GM23338 (cell line): ENCODE results near the gene NKD1. TPM values are rescaled to one million over a fixed set of nuclear protein-coding genes. Genes with fewer than 3 reads are reported as not detected.

ENCODE experiments used
- ATAC-seq: fragments of 200-7000 bp; cut with Tn5 transposase; 3 replicates; pipeline ENCODE4 v1.9.1; 2020
- DNase-seq: peaks from one replicate; pipeline ENCODE4 v3.0.0-alpha.2; 2015; ENCODE audit warnings: low spot score
- H2AFZ ChIP-seq: fragments of 200-600 bp; sonication (generic); 2 replicates; pipeline ENCODE4 v1.8.0; 2016; ENCODE audit warnings: antibody characterized with exemption, mild to moderate bottlenecking, moderate library complexity
- H3F3A ChIP-seq: fragments of 200-600 bp; sonication (generic); replicated peaks from 2 replicates; pipeline ENCODE4 v1.8.0; 2017; ENCODE audit warnings: antibody characterized with exemption, mixed run types, low read depth
- H3K27ac ChIP-seq: fragments of 200-600 bp; sonication (generic); 2 replicates; pipeline ENCODE4 v1.6.1; 2016; ENCODE audit warnings: low read depth
- H3K27me3 ChIP-seq: fragments of 200-600 bp; sonication (generic); 2 replicates; pipeline ENCODE4 v1.8.0; 2016; ENCODE audit warnings: mild to moderate bottlenecking, mixed run types, moderate library complexity; ENCODE audit not compliant: insufficient read depth
- H3K36me3 ChIP-seq: fragments of 200-600 bp; sonication (generic); 2 replicates; pipeline ENCODE4 v1.8.0; 2016; ENCODE audit warnings: mild to moderate bottlenecking; ENCODE audit not compliant: insufficient read depth
- H3K4me1 ChIP-seq: fragments of 200-600 bp; sonication (generic); 2 replicates; pipeline ENCODE4 v1.8.0; 2016; ENCODE audit warnings: mild to moderate bottlenecking, moderate library complexity; ENCODE audit not compliant: insufficient read depth
- H3K4me2 ChIP-seq: fragments of 200-600 bp; sonication (generic); 2 replicates; pipeline ENCODE4 v1.7.1; 2017; ENCODE audit warnings: mixed run types
- H3K4me3 ChIP-seq: fragments of 200-600 bp; sonication (generic); 2 replicates; pipeline ENCODE4 v1.6.1; 2016; ENCODE audit warnings: mixed run types
- H3K79me2 ChIP-seq: fragments of 200-600 bp; sonication (generic); replicated peaks from 2 replicates; pipeline ENCODE4 v1.8.0; 2017; ENCODE audit warnings: mild to moderate bottlenecking; ENCODE audit not compliant: insufficient read depth
- H3K9me2 ChIP-seq: fragments of 200-600 bp; sonication (generic); 2 replicates; pipeline ENCODE4 v1.8.0; 2017; ENCODE audit not compliant: insufficient read depth
- H4K20me1 ChIP-seq: fragments of 200-600 bp; sonication (generic); replicated peaks from 2 replicates; pipeline ENCODE4 v1.8.0; 2017; ENCODE audit warnings: mild to moderate bottlenecking; ENCODE audit not compliant: insufficient read depth
- H3K27ac Mint-ChIP-seq: 2 replicates; pipeline ENCODE4 v1.8.0; 2020; ENCODE audit warnings: inconsistent platforms, mild to moderate bottlenecking, moderate library complexity, mixed read lengths
- H3K27me3 Mint-ChIP-seq: 3 replicates; pipeline ENCODE4 v1.8.0; 2022; ENCODE audit warnings: low read depth, mild to moderate bottlenecking, moderate library complexity, mixed read lengths, inconsistent platforms; ENCODE audit not compliant: insufficient read depth, poor library complexity
- H3K36me3 Mint-ChIP-seq: 3 replicates; pipeline ENCODE4 v1.8.0; 2021; ENCODE audit warnings: low read depth, mild to moderate bottlenecking, inconsistent platforms, moderate library complexity, mixed read lengths
- H3K4me1 Mint-ChIP-seq: 3 replicates; pipeline ENCODE4 v1.8.0; 2020; ENCODE audit warnings: mild to moderate bottlenecking, inconsistent platforms, mixed read lengths
- H3K4me3 Mint-ChIP-seq: 3 replicates; pipeline ENCODE4 v1.8.0; 2021; ENCODE audit warnings: moderate library complexity, mild to moderate bottlenecking, inconsistent platforms, mixed read lengths
- H3K9me3 Mint-ChIP-seq: 3 replicates; pipeline ENCODE4 v1.8.0; 2020; ENCODE audit warnings: moderate library complexity, mild to moderate bottlenecking, inconsistent platforms, mixed read lengths
- CREB1 ChIP-seq: fragments of 250-450 bp; sonication (Bioruptor Pico); IDR thresholded peaks from 2 replicates; pipeline ENCODE4 v1.5.0; 2020; ENCODE audit warnings: low read depth, mild to moderate bottlenecking, moderate library complexity
- CTCF ChIP-seq, 2 experiments: fragments of 200-600 bp in 1 of 2; sonication (generic) in 1 of 2; conservative IDR thresholded peaks; 2 replicates each; pipeline versions ENCODE4 v1.5.1 to v1.6.1; 2016 to 2017; ENCODE audit warnings: antibody characterized with exemption in 2 of 2, low read depth in 2 of 2, mild to moderate bottlenecking in 2 of 2, moderate library complexity in 1 of 2
- ETS1 ChIP-seq: IDR thresholded peaks from 2 replicates; pipeline ENCODE4 v1.6.1; 2016; ENCODE audit warnings: antibody characterized with exemption
- EZH2 ChIP-seq: fragments of 200-600 bp; sonication (generic); IDR thresholded peaks from one replicate; pipeline ENCODE4 v1.8.0; 2017; ENCODE audit warnings: antibody characterized with exemption, mild to moderate bottlenecking, low read depth; ENCODE audit not compliant: unreplicated experiment
- EZH2phosphoT487 ChIP-seq: fragments of 200-600 bp; sonication (generic); IDR thresholded peaks from one replicate; pipeline ENCODE4 v1.8.1; 2018; ENCODE audit warnings: antibody characterized with exemption; ENCODE audit not compliant: unreplicated experiment
- JUNB ChIP-seq: IDR thresholded peaks from one replicate; pipeline ENCODE4 v1.6.1; 2016; ENCODE audit warnings: antibody characterized with exemption; ENCODE audit not compliant: unreplicated experiment
- NANOG ChIP-seq: IDR thresholded peaks from 2 replicates; pipeline ENCODE4 v1.6.1; 2016; ENCODE audit warnings: antibody characterized with exemption, borderline replicate concordance
- POLR2AphosphoS5 ChIP-seq: IDR thresholded peaks from 2 replicates; pipeline ENCODE4 v1.6.1; 2016; ENCODE audit warnings: antibody characterized with exemption, low read depth
- REST ChIP-seq: IDR thresholded peaks from one replicate; pipeline ENCODE4 v1.6.1; 2018; ENCODE audit warnings: antibody characterized with exemption; ENCODE audit not compliant: unreplicated experiment
- STAT1 ChIP-seq: IDR thresholded peaks from one replicate; pipeline ENCODE4 v1.6.1; 2016; ENCODE audit warnings: antibody characterized with exemption; ENCODE audit not compliant: unreplicated experiment
- ZNF114 ChIP-seq: fragments of 250-450 bp; sonication (Bioruptor Pico); IDR thresholded peaks from 2 replicates; pipeline ENCODE4 v1.5.0; 2020; ENCODE audit warnings: mild to moderate bottlenecking, moderate library complexity
- ZNF331 ChIP-seq: fragments of 250-450 bp; sonication (Bioruptor Pico); IDR thresholded peaks from 2 replicates; pipeline ENCODE4 v1.5.0; 2020; ENCODE audit warnings: low read depth, mild to moderate bottlenecking, moderate library complexity
- ZNF462 ChIP-seq: fragments of 250-450 bp; sonication (Bioruptor Pico); IDR thresholded peaks from 2 replicates; pipeline ENCODE4 v1.5.0; 2020; ENCODE audit warnings: mild to moderate bottlenecking, moderate library complexity
- polyA plus RNA-seq: library from polyadenylated mRNA; unstranded; fragments of >200 nt; fragmentation: Nextera tagmentation; extraction: Ambion mirVana; gene quantifications from 2 replicates; pipeline ENCODE4 v1.2.1, GENCODE V29; 2016
- total RNA-seq: library from RNA; depleted of rRNA; stranded (reverse); fragments of >200 nt; shearing (Covaris generic); gene quantifications from 2 replicates; pipeline ENCODE4 v1.2.3, GENCODE V29; 2014

NKD1 gene
- total and polyA plus RNA-seq, 2 experiments from 2014 or later = 2.1 to 2.3 TPM

- no peaks in the 10 kb centered on the region for H3K36me3 Mint-ChIP-seq
These were observed 87.6 kb downstream of the NKD1 start for GRCh38 chr16:50635505-50636392.

More at GRCh38 chr16:50635505-50636392, 87.6 kb downstream of the NKD1 start:
- Histone ChIP-seq H3K4me1 (no peaks in the 10 kb centered on the region), H4K20me1 (no peaks in the 10 kb centered on the region), H3K79me2 (no peaks in the 10 kb centered on the region), H3F3A (no peaks in the 10 kb centered on the region), H3K4me3 (no peak overlapping the region), H3K4me2 (no peak overlapping the region), H3K27ac (no peak overlapping the region), H3K9me2 (no peaks in the 10 kb centered on the region), H2AFZ (no peak overlapping the region), H3K27me3 (no peaks in the 10 kb centered on the region), H3K36me3 (no peaks in the 10 kb centered on the region)
- Mint-ChIP-seq H3K4me3 (no peak overlapping the region), H3K27ac (no peak overlapping the region), H3K27me3 (peaks cover 4% of the 10 kb centered on the region), H3K9me3 (no peaks in the 10 kb centered on the region), H3K4me1 (no peaks in the 10 kb centered on the region; the same call in 2 of the 3 replicates)
- TF ChIP-seq NANOG = no peak
- no peak for TF ChIP-seq ZNF331 (CRISPR knock-in tag)
- TF ChIP-seq ZNF114 = no peak
- no peak for TF ChIP-seq EZH2
- TF ChIP-seq STAT1 = no peak
- no peak for TF ChIP-seq CTCF (conservative IDR thresholded peaks at IDR 0.05; ENCODE audit: low read depth in 2 of 2)
- no peak for TF ChIP-seq EZH2phosphoT487
- TF ChIP-seq ZNF462 (CRISPR knock-in tag) = no peak
- TF ChIP-seq JUNB = no peak
- TF ChIP-seq CREB1 = no peak
- no peak for TF ChIP-seq POLR2AphosphoS5
- TF ChIP-seq REST = no peak
- no peak for TF ChIP-seq ETS1
- ATAC-seq = peak; percentile 78
- DNase-seq = peak; percentile 60
